GM23338 (cell line): ENCODE data around the gene CMIP. TPM values are rescaled to one million over a fixed set of nuclear protein-coding genes. Genes with fewer than 3 reads are reported as not detected.

Experiments
- CREB1 ChIP-seq: fragments of 250-450 bp; sonication (Bioruptor Pico); IDR thresholded peaks from 2 replicates; pipeline ENCODE4 v1.5.0; 2020; ENCODE audit warnings: low read depth, mild to moderate bottlenecking, moderate library complexity
- EZH2phosphoT487 ChIP-seq: fragments of 200-600 bp; sonication (generic); IDR thresholded peaks from one replicate; pipeline ENCODE4 v1.8.1; 2018; ENCODE audit warnings: antibody characterized with exemption; ENCODE audit not compliant: unreplicated experiment
- STAT1 ChIP-seq: IDR thresholded peaks from one replicate; pipeline ENCODE4 v1.6.1; 2016; ENCODE audit warnings: antibody characterized with exemption; ENCODE audit not compliant: unreplicated experiment
- ZNF331 ChIP-seq: fragments of 250-450 bp; sonication (Bioruptor Pico); IDR thresholded peaks from 2 replicates; pipeline ENCODE4 v1.5.0; 2020; ENCODE audit warnings: low read depth, mild to moderate bottlenecking, moderate library complexity
- polyA plus RNA-seq: library from polyadenylated mRNA; unstranded; fragments of >200 nt; fragmentation: Nextera tagmentation; extraction: Ambion mirVana; gene quantifications from 2 replicates; pipeline ENCODE4 v1.2.1, GENCODE V29; 2016
- total RNA-seq: library from RNA; depleted of rRNA; stranded (reverse); fragments of >200 nt; shearing (Covaris generic); gene quantifications from 2 replicates; pipeline ENCODE4 v1.2.3, GENCODE V29; 2014
- TF ChIP-seq, protein P1 (sequence below): fragments of 250-450 bp; sonication (Bioruptor Pico); IDR thresholded peaks from 2 replicates; pipeline ENCODE4 v1.5.0; 2020; ENCODE audit warnings: mild to moderate bottlenecking, moderate library complexity
- TF ChIP-seq, protein P2 (sequence below): IDR thresholded peaks from one replicate; pipeline ENCODE4 v1.6.1; 2018; ENCODE audit warnings: antibody characterized with exemption; ENCODE audit not compliant: unreplicated experiment
- TF ChIP-seq, protein P3 (sequence below), 2 experiments: fragments of 200-600 bp in 1 of 2; sonication (generic) in 1 of 2; conservative IDR thresholded peaks; 2 replicates each; pipeline versions ENCODE4 v1.5.1 to v1.6.1; 2016 to 2017; ENCODE audit warnings: antibody characterized with exemption in 2 of 2, low read depth in 2 of 2, mild to moderate bottlenecking in 2 of 2, moderate library complexity in 1 of 2

Gene CMIP
- total and polyA plus RNA-seq, 2 experiments from 2014 or later: 9.5 to 62.3 TPM

DNA sequence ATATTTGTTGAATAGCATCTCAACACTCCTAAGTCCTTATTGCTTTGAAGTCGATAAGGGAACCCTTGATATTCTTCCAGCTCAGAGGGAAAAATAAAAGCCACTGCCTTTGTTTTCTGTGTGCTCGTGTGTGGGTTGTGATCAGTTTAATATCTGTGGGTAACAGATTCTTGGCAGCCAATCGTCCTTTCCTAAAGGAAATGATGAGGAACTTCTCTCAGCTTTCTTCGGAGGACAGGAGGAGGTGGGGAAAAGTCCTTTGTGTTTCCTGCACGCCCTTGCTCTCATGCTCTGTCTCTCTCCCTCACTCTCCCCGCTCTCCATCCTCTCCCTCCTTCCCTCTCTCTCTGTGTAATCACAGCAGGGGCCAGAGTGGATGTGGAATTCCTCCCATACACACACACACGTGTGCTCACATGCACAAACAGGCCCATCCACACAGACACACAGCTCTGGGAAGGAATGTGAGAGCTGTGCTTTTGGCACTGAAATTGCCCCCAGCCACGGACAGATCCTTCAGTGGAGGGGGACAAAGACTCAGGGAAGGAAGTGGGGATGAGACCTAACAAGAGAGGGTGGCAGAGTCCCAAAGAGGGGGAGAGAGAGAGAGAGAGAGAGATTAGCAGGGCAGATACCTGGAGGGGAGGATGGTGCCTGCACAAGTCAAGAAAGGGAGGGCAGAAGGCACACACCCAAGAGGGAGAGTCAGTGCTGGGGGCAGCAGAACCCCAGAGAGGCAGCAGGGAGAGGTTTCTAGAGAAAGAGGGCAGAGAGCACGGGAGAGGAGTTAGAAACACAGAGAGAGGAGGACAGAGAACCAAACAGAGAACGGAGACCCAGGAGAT lies 250.9 kb downstream of the CMIP start (continued):
- TF ChIP-seq, protein P1, sequence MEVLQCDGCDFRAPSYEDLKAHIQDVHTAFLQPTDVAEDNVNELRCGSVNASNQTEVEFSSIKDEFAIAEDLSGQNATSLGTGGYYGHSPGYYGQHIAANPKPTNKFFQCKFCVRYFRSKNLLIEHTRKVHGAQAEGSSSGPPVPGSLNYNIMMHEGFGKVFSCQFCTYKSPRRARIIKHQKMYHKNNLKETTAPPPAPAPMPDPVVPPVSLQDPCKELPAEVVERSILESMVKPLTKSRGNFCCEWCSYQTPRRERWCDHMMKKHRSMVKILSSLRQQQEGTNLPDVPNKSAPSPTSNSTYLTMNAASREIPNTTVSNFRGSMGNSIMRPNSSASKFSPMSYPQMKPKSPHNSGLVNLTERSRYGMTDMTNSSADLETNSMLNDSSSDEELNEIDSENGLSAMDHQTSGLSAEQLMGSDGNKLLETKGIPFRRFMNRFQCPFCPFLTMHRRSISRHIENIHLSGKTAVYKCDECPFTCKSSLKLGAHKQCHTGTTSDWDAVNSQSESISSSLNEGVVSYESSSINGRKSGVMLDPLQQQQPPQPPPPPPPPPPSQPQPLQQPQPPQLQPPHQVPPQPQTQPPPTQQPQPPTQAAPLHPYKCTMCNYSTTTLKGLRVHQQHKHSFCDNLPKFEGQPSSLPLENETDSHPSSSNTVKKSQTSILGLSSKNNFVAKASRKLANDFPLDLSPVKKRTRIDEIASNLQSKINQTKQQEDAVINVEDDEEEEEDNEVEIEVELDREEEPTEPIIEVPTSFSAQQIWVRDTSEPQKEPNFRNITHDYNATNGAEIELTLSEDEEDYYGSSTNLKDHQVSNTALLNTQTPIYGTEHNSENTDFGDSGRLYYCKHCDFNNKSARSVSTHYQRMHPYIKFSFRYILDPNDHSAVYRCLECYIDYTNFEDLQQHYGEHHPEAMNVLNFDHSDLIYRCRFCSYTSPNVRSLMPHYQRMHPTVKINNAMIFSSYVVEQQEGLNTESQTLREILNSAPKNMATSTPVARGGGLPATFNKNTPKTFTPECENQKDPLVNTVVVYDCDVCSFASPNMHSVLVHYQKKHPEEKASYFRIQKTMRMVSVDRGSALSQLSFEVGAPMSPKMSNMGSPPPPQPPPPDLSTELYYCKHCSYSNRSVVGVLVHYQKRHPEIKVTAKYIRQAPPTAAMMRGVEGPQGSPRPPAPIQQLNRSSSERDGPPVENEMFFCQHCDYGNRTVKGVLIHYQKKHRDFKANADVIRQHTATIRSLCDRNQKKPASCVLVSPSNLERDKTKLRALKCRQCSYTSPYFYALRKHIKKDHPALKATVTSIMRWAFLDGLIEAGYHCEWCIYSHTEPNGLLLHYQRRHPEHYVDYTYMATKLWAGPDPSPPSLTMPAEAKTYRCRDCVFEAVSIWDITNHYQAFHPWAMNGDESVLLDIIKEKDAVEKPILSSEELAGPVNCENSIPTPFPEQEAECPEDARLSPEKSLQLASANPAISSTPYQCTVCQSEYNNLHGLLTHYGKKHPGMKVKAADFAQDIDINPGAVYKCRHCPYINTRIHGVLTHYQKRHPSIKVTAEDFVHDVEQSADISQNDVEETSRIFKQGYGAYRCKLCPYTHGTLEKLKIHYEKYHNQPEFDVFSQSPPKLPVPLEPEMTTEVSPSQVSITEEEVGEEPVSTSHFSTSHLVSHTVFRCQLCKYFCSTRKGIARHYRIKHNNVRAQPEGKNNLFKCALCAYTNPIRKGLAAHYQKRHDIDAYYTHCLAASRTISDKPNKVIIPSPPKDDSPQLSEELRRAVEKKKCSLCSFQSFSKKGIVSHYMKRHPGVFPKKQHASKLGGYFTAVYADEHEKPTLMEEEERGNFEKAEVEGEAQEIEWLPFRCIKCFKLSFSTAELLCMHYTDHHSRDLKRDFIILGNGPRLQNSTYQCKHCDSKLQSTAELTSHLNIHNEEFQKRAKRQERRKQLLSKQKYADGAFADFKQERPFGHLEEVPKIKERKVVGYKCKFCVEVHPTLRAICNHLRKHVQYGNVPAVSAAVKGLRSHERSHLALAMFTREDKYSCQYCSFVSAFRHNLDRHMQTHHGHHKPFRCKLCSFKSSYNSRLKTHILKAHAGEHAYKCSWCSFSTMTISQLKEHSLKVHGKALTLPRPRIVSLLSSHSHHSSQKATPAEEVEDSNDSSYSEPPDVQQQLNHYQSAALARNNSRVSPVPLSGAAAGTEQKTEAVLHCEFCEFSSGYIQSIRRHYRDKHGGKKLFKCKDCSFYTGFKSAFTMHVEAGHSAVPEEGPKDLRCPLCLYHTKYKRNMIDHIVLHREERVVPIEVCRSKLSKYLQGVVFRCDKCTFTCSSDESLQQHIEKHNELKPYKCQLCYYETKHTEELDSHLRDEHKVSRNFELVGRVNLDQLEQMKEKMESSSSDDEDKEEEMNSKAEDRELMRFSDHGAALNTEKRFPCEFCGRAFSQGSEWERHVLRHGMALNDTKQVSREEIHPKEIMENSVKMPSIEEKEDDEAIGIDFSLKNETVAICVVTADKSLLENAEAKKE (CRISPR knock-in tag): no peak
- TF ChIP-seq, protein P2, sequence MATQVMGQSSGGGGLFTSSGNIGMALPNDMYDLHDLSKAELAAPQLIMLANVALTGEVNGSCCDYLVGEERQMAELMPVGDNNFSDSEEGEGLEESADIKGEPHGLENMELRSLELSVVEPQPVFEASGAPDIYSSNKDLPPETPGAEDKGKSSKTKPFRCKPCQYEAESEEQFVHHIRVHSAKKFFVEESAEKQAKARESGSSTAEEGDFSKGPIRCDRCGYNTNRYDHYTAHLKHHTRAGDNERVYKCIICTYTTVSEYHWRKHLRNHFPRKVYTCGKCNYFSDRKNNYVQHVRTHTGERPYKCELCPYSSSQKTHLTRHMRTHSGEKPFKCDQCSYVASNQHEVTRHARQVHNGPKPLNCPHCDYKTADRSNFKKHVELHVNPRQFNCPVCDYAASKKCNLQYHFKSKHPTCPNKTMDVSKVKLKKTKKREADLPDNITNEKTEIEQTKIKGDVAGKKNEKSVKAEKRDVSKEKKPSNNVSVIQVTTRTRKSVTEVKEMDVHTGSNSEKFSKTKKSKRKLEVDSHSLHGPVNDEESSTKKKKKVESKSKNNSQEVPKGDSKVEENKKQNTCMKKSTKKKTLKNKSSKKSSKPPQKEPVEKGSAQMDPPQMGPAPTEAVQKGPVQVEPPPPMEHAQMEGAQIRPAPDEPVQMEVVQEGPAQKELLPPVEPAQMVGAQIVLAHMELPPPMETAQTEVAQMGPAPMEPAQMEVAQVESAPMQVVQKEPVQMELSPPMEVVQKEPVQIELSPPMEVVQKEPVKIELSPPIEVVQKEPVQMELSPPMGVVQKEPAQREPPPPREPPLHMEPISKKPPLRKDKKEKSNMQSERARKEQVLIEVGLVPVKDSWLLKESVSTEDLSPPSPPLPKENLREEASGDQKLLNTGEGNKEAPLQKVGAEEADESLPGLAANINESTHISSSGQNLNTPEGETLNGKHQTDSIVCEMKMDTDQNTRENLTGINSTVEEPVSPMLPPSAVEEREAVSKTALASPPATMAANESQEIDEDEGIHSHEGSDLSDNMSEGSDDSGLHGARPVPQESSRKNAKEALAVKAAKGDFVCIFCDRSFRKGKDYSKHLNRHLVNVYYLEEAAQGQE: no peak
- TF ChIP-seq STAT1 (no peak), CREB1 (CRISPR knock-in tag) (no peak), ZNF331 (no peak), EZH2phosphoT487 (no peak)
- TF ChIP-seq, protein P3, sequence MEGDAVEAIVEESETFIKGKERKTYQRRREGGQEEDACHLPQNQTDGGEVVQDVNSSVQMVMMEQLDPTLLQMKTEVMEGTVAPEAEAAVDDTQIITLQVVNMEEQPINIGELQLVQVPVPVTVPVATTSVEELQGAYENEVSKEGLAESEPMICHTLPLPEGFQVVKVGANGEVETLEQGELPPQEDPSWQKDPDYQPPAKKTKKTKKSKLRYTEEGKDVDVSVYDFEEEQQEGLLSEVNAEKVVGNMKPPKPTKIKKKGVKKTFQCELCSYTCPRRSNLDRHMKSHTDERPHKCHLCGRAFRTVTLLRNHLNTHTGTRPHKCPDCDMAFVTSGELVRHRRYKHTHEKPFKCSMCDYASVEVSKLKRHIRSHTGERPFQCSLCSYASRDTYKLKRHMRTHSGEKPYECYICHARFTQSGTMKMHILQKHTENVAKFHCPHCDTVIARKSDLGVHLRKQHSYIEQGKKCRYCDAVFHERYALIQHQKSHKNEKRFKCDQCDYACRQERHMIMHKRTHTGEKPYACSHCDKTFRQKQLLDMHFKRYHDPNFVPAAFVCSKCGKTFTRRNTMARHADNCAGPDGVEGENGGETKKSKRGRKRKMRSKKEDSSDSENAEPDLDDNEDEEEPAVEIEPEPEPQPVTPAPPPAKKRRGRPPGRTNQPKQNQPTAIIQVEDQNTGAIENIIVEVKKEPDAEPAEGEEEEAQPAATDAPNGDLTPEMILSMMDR (conservative IDR thresholded peaks at IDR 0.05; ENCODE audit: low read depth in 2 of 2): no peak
